ENCODE measurements around the gene MYO5A.
"Not testable (repeated sequence)": the region's sequence is repeated elsewhere in the genome, so short reads cannot be mapped to it uniquely, and the experiment has no call there.

The MYO5A gene

GRCh38 chr15:52434885-52435284 lies 93.8 kb downstream of the MYO5A start:
- Mint-ChIP-seq H3K27me3 (no peaks in the 10 kb centered on the region), H3K9me3 (no peaks in the 10 kb centered on the region), H3K4me3 (no peak overlapping the region), H3K4me1 (ENCODE audit: low read depth in 2 of 2) (peaks cover 15 to 37% of the 10 kb centered on the region in 2 donors), H3K36me3 (ENCODE audit: insufficient read depth) (no peaks in the 10 kb centered on the region), H3K27ac (no peak overlapping the region)
- ATAC-seq (replicated peaks) (no peak), DNase-seq (no peak)

DNA sequence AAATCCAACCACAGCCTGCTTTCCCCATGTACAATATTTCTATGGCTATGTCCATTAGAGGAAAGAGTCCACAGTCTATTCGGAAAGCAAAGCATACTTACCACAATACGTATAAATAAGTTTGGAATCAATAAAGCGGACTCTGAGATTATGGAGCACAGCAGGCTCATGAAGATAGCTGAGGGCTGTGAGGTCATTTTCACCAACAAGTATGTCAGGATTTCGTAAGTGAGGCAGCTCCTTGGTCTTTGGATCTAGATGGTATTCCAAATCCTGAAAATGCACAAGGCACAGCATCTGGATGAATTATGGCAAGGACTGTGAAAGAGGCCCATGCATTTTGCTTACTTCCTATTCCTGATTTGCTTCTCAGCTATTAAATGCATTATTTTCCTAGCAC lies 100.4 kb downstream of the MYO5A start:
- H3K27ac Mint-ChIP-seq, result peak overlapping the region in 1 of 2 donors; percentile 72
- H3K4me3 Mint-ChIP-seq, result no peak overlapping the region
- no peak for DNase-seq
- ATAC-seq (replicated peaks), result no peak
- peaks cover 12% of the 10 kb centered on the region for H3K36me3 Mint-ChIP-seq (ENCODE audit: insufficient read depth)
- H3K27me3 Mint-ChIP-seq, result no peaks in the 10 kb centered on the region
- H3K9me3 Mint-ChIP-seq, result no peaks in the 10 kb centered on the region
- H3K4me1 Mint-ChIP-seq (ENCODE audit: low read depth in 2 of 2), result peaks cover 3 to 15% of the 10 kb centered on the region in 2 donors

GRCh38 chr15:52427804-52428203 lies 100.9 kb downstream of the MYO5A start:
- DNase-seq, result no peak
- Mint-ChIP-seq H3K4me1 (ENCODE audit: low read depth in 2 of 2) (peaks cover 2 to 15% of the 10 kb centered on the region in 2 donors), H3K36me3 (ENCODE audit: insufficient read depth) (peaks cover 12% of the 10 kb centered on the region), H3K27me3 (no peaks in the 10 kb centered on the region), H3K27ac (peak overlapping the region in 1 of 2 donors; percentile 72), H3K4me3 (no peak overlapping the region), H3K9me3 (no peaks in the 10 kb centered on the region)
- no peak for ATAC-seq (replicated peaks)

GRCh38 chr15:52424856-52425431 lies 103.7 kb downstream of the MYO5A start:
- no peak overlapping the region for H3K4me3 Mint-ChIP-seq
- ATAC-seq (replicated peaks) (no peak), DNase-seq (no peak)
- no peaks in the 10 kb centered on the region for H3K27me3 Mint-ChIP-seq
- no peaks in the 10 kb centered on the region for H3K9me3 Mint-ChIP-seq
- H3K27ac Mint-ChIP-seq, result no peak overlapping the region
- peaks cover 0 to 10% of the 10 kb centered on the region in 2 donors for H3K4me1 Mint-ChIP-seq (ENCODE audit: low read depth in 2 of 2)
- peaks cover 12% of the 10 kb centered on the region for H3K36me3 Mint-ChIP-seq (ENCODE audit: insufficient read depth)

GRCh38 chr15:52423852-52424251 lies 104.8 kb downstream of the MYO5A start:
- no peaks in the 10 kb centered on the region for H3K9me3 Mint-ChIP-seq
- H3K27ac Mint-ChIP-seq, result no peak overlapping the region
- no peak overlapping the region for H3K4me3 Mint-ChIP-seq
- no peak for DNase-seq
- peaks cover 0 to 10% of the 10 kb centered on the region in 2 donors for H3K4me1 Mint-ChIP-seq (ENCODE audit: low read depth in 2 of 2)
- H3K36me3 Mint-ChIP-seq (ENCODE audit: insufficient read depth), result peaks cover 12% of the 10 kb centered on the region
- H3K27me3 Mint-ChIP-seq, result no peaks in the 10 kb centered on the region
- no peak for ATAC-seq (replicated peaks)

GRCh38 chr15:52422001-52422400 lies 106.7 kb downstream of the MYO5A start:
- ATAC-seq (replicated peaks), result no peak
- Mint-ChIP-seq H3K9me3 (no peaks in the 10 kb centered on the region), H3K4me3 (no peak overlapping the region), H3K27ac (no peak overlapping the region), H3K27me3 (no peaks in the 10 kb centered on the region), H3K4me1 (ENCODE audit: low read depth in 2 of 2) (peaks cover 0 to 4% of the 10 kb centered on the region in 2 donors), H3K36me3 (ENCODE audit: insufficient read depth) (peaks cover 12% of the 10 kb centered on the region)
- DNase-seq, result no peak

DNA sequence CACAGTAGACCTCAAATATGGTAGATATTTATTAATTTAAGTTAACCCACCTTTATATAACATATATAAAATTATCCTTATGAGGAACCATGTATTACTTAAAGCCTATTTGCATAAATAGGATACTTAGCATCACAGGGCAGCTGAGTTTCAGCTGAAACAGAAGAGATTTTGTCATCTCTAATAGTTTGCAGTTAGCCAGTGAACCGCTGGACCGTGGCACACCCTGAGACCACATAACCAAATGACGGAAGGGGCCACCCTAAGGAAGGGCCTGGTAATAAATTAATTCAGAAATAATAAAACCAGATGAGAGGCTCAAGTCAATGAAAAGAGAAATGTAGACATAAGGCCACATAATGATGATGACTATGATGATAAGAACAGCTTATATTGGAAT lies 107.7 kb downstream of the MYO5A start:
- peaks cover 0 to 4% of the 10 kb centered on the region in 2 donors for H3K4me1 Mint-ChIP-seq (ENCODE audit: low read depth in 2 of 2)
- DNase-seq (no peak), ATAC-seq (replicated peaks) (no peak)
- H3K36me3 Mint-ChIP-seq (ENCODE audit: insufficient read depth), result peaks cover 11% of the 10 kb centered on the region
- no peaks in the 10 kb centered on the region for H3K27me3 Mint-ChIP-seq
- no peak overlapping the region for H3K4me3 Mint-ChIP-seq
- H3K27ac Mint-ChIP-seq, result no peak overlapping the region
- no peaks in the 10 kb centered on the region for H3K9me3 Mint-ChIP-seq

DNA sequence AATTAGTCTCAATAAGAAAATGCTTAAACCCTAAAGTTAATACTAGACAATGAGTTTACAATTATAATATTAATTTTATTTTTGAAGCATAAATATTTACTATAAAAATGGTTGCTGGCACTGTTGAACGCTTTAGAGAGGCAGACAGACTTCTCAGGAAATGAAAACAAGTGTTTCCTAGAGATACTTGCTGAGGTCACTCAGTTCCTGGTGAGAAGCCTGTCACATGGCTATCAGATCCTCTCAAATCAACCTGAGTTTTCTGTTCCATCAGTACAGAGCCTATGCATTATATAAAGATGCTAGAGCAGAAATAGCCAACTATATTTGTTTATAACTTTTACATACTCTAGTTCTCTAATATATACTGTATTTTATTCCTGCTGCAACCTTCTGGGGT lies 109.2 kb downstream of the MYO5A start:
- ATAC-seq (replicated peaks), result no peak

DNA sequence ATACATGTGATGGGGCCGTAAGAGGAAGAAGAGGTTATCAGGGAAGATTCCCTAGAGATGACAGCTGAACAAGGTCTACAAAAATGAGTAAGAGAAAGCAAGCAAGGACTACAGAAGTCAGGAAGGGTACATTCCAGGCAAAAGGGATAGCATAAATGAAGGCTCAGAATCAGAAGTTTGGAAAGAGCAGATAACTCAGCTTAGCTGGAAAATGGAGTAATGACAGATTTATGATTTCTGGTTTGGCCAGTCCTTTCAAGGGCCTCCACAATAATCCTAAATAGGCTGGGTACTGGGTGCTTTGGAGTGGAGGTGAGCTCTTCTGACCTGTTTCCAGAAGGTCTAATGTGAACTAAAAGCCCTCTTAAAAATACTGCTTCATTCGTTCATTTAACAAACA lies 110.7 kb downstream of the MYO5A start:
- Mint-ChIP-seq H3K4me1 (ENCODE audit: low read depth in 2 of 2) (peaks cover 0 to 4% of the 10 kb centered on the region in 2 donors), H3K27ac (peak overlapping the region in 1 of 2 donors; percentile 20), H3K4me3 (no peak overlapping the region), H3K9me3 (no peaks in the 10 kb centered on the region), H3K27me3 (no peaks in the 10 kb centered on the region), H3K36me3 (ENCODE audit: insufficient read depth) (peaks cover 14% of the 10 kb centered on the region)
- ATAC-seq (replicated peaks) (no peak), DNase-seq (no peak)

More for the DNA sequence above, 109.2 kb downstream of the MYO5A start:
- Mint-ChIP-seq H3K4me3 (no peak overlapping the region), H3K27me3 (no peaks in the 10 kb centered on the region), H3K36me3 (ENCODE audit: insufficient read depth) (peaks cover 13% of the 10 kb centered on the region), H3K27ac (no peak overlapping the region), H3K9me3 (no peaks in the 10 kb centered on the region), H3K4me1 (ENCODE audit: low read depth in 2 of 2) (peaks cover 0 to 4% of the 10 kb centered on the region in 2 donors)
- no peak for DNase-seq

DNA sequence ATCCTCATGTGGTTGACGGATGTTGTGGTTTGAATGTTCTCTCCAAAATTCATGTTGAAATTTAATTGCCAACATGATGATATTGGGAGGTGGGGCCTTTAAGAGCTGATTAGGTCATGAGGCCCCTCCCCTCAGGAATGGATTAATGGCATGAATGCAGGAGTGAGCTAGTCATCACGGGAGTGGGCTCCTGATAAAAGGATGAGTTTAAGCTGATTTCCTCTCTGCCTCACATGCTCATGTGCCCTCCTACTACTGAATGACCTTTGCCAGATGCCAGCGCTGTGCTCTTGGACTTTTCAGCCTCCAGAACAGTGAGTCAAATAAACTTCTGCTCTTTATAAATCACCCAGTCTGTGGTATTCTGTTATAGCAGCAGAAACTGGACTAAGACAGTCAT lies 111.2 kb downstream of the MYO5A start:
- peaks cover 19% of the 10 kb centered on the region for H3K36me3 Mint-ChIP-seq (ENCODE audit: insufficient read depth)
- H3K4me1 Mint-ChIP-seq (ENCODE audit: low read depth in 2 of 2), result peaks cover 0 to 4% of the 10 kb centered on the region in 2 donors
- H3K27ac Mint-ChIP-seq, result no peak overlapping the region
- ATAC-seq (replicated peaks) (no peak), DNase-seq (no peak)
- no peak overlapping the region for H3K4me3 Mint-ChIP-seq
- no peaks in the 10 kb centered on the region for H3K27me3 Mint-ChIP-seq
- H3K9me3 Mint-ChIP-seq, result no peaks in the 10 kb centered on the region

DNA sequence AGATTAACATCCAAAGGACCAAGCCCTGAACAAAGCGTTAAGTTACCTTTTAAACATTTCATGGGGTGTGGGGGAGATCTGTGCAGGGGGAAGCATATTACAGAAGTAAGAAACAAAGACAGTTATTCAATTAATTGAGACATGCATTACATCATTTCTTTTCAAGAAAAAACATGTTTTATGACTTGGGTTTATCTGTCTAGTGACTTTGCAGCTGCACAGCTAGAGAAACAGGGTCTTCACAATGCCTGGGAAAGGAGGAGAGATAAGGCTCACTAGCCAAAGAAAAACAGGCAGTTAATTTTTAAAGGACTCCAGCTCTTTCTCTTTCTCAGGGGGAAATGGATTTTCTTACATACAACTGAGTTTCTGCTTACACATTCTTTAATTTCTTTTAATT lies 112.1 kb downstream of the MYO5A start:
- not testable (repeated sequence) for H3K27ac Mint-ChIP-seq; H3K4me3 Mint-ChIP-seq; H3K4me1 Mint-ChIP-seq (ENCODE audit: low read depth in 2 of 2); H3K9me3 Mint-ChIP-seq; H3K27me3 Mint-ChIP-seq; ATAC-seq (replicated peaks); DNase-seq
- peaks cover 20% of the 10 kb centered on the region for H3K36me3 Mint-ChIP-seq (ENCODE audit: insufficient read depth)

- Mint-ChIP-seq H3K4me3 (no peak overlapping the region), H3K27ac (no peak overlapping the region), H3K36me3 (ENCODE audit: insufficient read depth) (peaks cover 22% of the 10 kb centered on the region)
Observed at GRCh38 chr15:52415628-52416027, 113.1 kb downstream of the MYO5A start.

GRCh38 chr15:52414936-52415335 lies 113.7 kb downstream of the MYO5A start:
- no peak overlapping the region for H3K27ac Mint-ChIP-seq
- DNase-seq (no peak), ATAC-seq (replicated peaks) (no peak)
- H3K36me3 Mint-ChIP-seq (ENCODE audit: insufficient read depth), result peaks cover 25% of the 10 kb centered on the region
- H3K4me1 Mint-ChIP-seq (ENCODE audit: low read depth in 2 of 2), result no peaks in the 10 kb centered on the region
- no peak overlapping the region for H3K4me3 Mint-ChIP-seq
- no peaks in the 10 kb centered on the region for H3K9me3 Mint-ChIP-seq
- H3K27me3 Mint-ChIP-seq, result no peaks in the 10 kb centered on the region

More at GRCh38 chr15:52415628-52416027, 113.1 kb downstream of the MYO5A start:
- no peaks in the 10 kb centered on the region for H3K27me3 Mint-ChIP-seq
- DNase-seq (no peak), ATAC-seq (replicated peaks) (no peak)
- H3K9me3 Mint-ChIP-seq, result no peaks in the 10 kb centered on the region
- H3K4me1 Mint-ChIP-seq (ENCODE audit: low read depth in 2 of 2), result no peaks in the 10 kb centered on the region

DNA sequence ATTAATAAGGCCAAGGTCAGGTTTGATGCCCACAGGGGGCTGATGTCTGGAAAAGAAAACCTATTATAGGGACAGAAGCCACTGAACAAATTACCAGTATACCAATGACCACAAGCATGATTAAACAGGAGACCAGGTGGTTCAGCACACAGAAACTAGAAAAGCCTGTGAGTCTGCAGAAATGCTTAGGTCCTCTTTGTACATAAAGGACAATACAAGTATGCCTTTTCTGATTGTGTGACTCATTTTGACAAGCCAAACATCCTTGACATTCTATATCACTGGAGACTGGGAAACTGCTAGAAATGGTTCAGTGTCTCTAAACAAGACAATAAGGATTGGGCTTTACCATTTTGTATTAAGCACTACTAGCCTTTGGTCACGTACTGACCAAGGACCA lies 119.9 kb downstream of the MYO5A start:
- H3K27me3 Mint-ChIP-seq, result no peaks in the 10 kb centered on the region
- DNase-seq (no peak), ATAC-seq (replicated peaks) (no peak)
- no peaks in the 10 kb centered on the region for H3K4me1 Mint-ChIP-seq (ENCODE audit: low read depth in 2 of 2)
- peak overlapping the region in 1 of 2 donors; percentile 1 for H3K27ac Mint-ChIP-seq
- H3K36me3 Mint-ChIP-seq (ENCODE audit: insufficient read depth), result peaks cover 16% of the 10 kb centered on the region
- no peaks in the 10 kb centered on the region for H3K9me3 Mint-ChIP-seq
- H3K4me3 Mint-ChIP-seq, result no peak overlapping the region
